Gastroesophageal sphincter (tissue), 4 donors: ENCODE measurements around the gene MEIOC. TPM values are rescaled to one million over a fixed set of nuclear protein-coding genes. Genes with fewer than 3 reads are reported as not detected.
"Not testable (repeated sequence)": the region's sequence is repeated elsewhere in the genome, so short reads cannot be mapped to it uniquely, and the experiment has no call there.

Experiments used
- ATAC-seq: fragments of 150-250 bp; one replicate; pipeline ENCODE4 v1.9.1; 2016; ENCODE audit warnings: mild to moderate bottlenecking, moderate library complexity
- H3K27ac ChIP-seq, 4 donors: fragments of 200-600 bp; sonication (generic) in 3 of 4; 1 replicate in 3 of 4; 2 replicates in 1 of 4; pipeline ENCODE4 v1.5.1; 2016 to 2019
- H3K27me3 ChIP-seq: fragments of 200-600 bp; sonication (generic); one replicate; pipeline ENCODE4 v1.5.1; 2019
- H3K36me3 ChIP-seq, 2 donors: fragments of 200-600 bp; sonication (generic); one replicate each; pipeline ENCODE4 v1.5.1; 2019; ENCODE audit warnings: control low read depth in 1 of 2
- H3K4me1 ChIP-seq, 3 donors: fragments of 200-600 bp; sonication (generic); 1 replicate in 2 of 3; 2 replicates in 1 of 3; pipeline ENCODE4 v1.5.1; 2016 to 2019; ENCODE audit warnings: control low read depth in 2 of 3
- H3K4me3 ChIP-seq, 2 donors: fragments of 200-600 bp; sonication (generic); one replicate each; pipeline ENCODE4 v1.5.1; 2019; ENCODE audit warnings: mild to moderate bottlenecking in 1 of 2, moderate library complexity in 1 of 2
- H3K9me3 ChIP-seq, 3 donors: fragments of 200-600 bp; sonication (generic); one replicate each; pipeline ENCODE4 v1.5.1; 2017 to 2019; ENCODE audit warnings: control low read depth in 2 of 3
- EP300 ChIP-seq: sonication (generic); formaldehyde crosslinking; IDR thresholded peaks from one replicate; pipeline ENCODE4 v1.6.1; 2017; ENCODE audit warnings: antibody characterized with exemption, mild to moderate bottlenecking
- POLR2A ChIP-seq, 2 donors: fragments of 450-650 bp; IDR thresholded peaks; one replicate each; pipeline ENCODE4 v1.6.1; 2017; ENCODE audit warnings: antibody characterized with exemption in 2 of 2, mild to moderate bottlenecking in 2 of 2, moderate library complexity in 1 of 2
- POLR2AphosphoS5 ChIP-seq: sonication (generic); formaldehyde crosslinking; IDR thresholded peaks from one replicate; pipeline ENCODE4 v1.6.1; 2017; ENCODE audit warnings: antibody characterized with exemption
- WGBS, 2 donors: methylation state at CpG; one replicate each; pipeline ENCODE4 v1.1.5; 2018; ENCODE audit warnings: low coverage in 1 of 2; 5-methylcytosine and 5-hydroxymethylcytosine counted together
- total RNA-seq, 4 donors: library from RNA; depleted of rRNA; stranded (reverse); fragments of >200 nt; gene quantifications; one replicate each; pipeline ENCODE4 v1.1.0, GENCODE V29; 2016
- TF ChIP-seq, protein P1 (sequence below), 4 experiments: fragments of 200-600 bp in 2 of 4; fragments of 450-650 bp in 2 of 4; sonication (generic) in 1 of 4; IDR thresholded peaks; one replicate each; pipeline ENCODE4 v1.5.1; 2017 to 2019; ENCODE audit warnings: antibody characterized with exemption in 4 of 4, mild to moderate bottlenecking in 2 of 4, moderate library complexity in 2 of 4

MEIOC gene
- total RNA-seq, 4 donors from 2014 or later: 0.12 to 0.47 TPM; not detected in 2

DNA sequence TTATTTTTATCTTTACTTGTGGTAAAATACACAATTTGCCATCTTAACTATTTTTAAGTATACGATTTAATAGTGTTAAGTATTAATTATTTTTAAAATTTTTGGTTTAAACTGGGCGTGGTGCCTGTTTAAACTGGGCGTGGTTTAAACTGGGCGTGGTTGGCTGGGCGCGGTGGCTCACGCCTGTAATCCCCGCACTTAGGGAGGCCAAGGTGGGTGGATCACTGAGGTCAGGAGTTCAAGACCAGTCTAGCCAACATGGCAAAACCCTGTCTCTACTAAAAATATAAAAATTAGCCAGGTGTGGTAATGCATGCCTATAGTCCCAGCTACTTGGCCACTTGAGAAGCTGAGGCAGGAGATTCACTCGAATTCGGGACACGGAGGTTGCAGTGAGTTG, 37.3 kb downstream of the MEIOC start:
- no peak for ATAC-seq
- Histone ChIP-seq H3K4me1 (peaks cover 0 to 14% (median 5%) of the 10 kb centered on the region in 3 donors), H3K4me3 (no peak overlapping the region), H3K9me3 (no peaks in the 10 kb centered on the region), H3K36me3 (no peaks in the 10 kb centered on the region), H3K27me3 (no peaks in the 10 kb centered on the region), H3K27ac (no peak overlapping the region)
- 72 to 84% methylated on average over 8 to 11 of the region's 11 CpGs for WGBS, 2 donors
- TF ChIP-seq EP300 (no peak), POLR2AphosphoS5 (no peak), POLR2A (IDR thresholded peaks at IDR 0.05) (no peak)
- TF ChIP-seq, protein P1, sequence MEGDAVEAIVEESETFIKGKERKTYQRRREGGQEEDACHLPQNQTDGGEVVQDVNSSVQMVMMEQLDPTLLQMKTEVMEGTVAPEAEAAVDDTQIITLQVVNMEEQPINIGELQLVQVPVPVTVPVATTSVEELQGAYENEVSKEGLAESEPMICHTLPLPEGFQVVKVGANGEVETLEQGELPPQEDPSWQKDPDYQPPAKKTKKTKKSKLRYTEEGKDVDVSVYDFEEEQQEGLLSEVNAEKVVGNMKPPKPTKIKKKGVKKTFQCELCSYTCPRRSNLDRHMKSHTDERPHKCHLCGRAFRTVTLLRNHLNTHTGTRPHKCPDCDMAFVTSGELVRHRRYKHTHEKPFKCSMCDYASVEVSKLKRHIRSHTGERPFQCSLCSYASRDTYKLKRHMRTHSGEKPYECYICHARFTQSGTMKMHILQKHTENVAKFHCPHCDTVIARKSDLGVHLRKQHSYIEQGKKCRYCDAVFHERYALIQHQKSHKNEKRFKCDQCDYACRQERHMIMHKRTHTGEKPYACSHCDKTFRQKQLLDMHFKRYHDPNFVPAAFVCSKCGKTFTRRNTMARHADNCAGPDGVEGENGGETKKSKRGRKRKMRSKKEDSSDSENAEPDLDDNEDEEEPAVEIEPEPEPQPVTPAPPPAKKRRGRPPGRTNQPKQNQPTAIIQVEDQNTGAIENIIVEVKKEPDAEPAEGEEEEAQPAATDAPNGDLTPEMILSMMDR (IDR thresholded peaks at IDR 0.05): no peak

DNA sequence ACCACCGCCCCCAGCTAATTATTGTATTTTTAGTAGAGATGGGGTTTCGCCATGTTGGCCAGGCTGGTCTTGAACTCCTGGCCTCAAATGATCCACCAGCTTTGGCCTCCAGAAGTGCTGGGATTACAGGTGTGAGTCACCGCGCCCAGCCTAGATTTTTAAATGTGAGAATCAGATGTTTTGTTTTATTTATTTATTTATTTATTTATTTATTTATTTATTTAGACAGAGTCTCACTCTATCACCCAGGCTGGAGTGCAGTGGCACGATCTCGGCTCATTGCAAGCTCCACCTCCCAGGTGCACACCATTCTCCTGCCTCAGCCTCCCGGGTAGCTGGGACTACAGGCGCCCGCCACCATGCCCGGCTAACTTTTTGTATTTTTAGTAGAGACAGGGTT, 44.0 kb downstream of the MEIOC start:
- not testable (repeated sequence) for ATAC-seq, H3K36me3 ChIP-seq, H3K4me3 ChIP-seq, H3K27me3 ChIP-seq, H3K4me1 ChIP-seq, H3K9me3 ChIP-seq, H3K27ac ChIP-seq
- WGBS, 2 donors: 68 to 80% methylated on average over 7 to 9 of the region's 10 CpGs

DNA sequence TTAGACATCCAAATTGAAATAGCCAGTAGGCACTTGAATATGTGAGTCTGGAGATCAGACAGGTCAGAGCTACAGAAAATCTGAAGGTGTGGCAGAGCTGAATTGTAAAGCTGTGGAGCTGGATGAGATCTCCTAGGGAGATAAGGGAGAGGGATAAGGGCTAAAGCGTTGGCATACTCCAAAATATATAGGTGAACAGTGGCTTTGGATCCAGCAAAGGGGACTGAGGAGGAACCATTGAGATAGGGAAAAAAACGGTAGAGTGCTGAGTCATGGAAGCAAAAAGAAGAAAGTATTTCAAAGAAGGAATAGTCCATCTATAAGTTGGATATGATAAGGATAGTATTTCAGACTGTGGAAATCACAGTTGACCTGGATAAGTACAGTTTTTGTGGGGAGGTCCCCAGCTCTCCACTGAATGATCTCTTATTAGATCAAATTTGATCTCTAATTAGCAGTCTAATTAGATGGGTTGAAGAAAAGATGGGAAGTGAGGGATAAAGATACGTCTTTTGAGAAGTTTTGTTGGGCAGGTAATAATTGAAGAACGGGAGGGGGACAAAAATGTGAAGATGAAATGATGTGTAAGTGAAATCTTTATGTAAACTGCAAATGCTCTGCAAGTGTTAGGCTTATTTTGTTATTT, 51.6 kb downstream of the MEIOC start:
- Histone ChIP-seq H3K4me1 (peaks cover 0 to 25% (median 7%) of the 10 kb centered on the region in 3 donors), H3K9me3 (no peaks in the 10 kb centered on the region), H3K36me3 (no peaks in the 10 kb centered on the region), H3K27me3 (no peaks in the 10 kb centered on the region), H3K27ac (peak overlapping the region; percentile 69 to 80 (median 79)), H3K4me3 (peak overlapping the region; percentile 76 to 99)
- no peak for ATAC-seq
- TF ChIP-seq, protein P1 (IDR thresholded peaks at IDR 0.05): no peak
- TF ChIP-seq POLR2A (IDR thresholded peaks at IDR 0.05) (no peak), POLR2AphosphoS5 (no peak), EP300 (no peak)
- 27 to 38% methylated on average over 4 of the region's 4 CpGs for WGBS, 2 donors

GRCh38 chr17:44708401-44709263, 52.4 kb downstream of the MEIOC start, which contains the start of gene DBF4B:
TSS of gene DBF4B (plus strand) at chr17:44708665. CDS start at chr17:44708821, 156 bp downstream.
- ATAC-seq: peak; percentile 84
- no peaks in the 10 kb centered on the region for H3K27me3 ChIP-seq
- H3K9me3 ChIP-seq: no peaks in the 10 kb centered on the region
- peaks cover 0 to 25% (median 7%) of the 10 kb centered on the region in 3 donors for H3K4me1 ChIP-seq
- H3K27ac ChIP-seq: peak within 1 kb of the TSS; percentile 69 to 80 (median 79)
- WGBS, 2 donors: 0 to 1% methylated on average over 34 to 52 of the region's 52 CpGs
- peaks cover 0 to under 1% of the 10 kb centered on the region in 2 donors for H3K36me3 ChIP-seq
- peak within 1 kb of the TSS; percentile 76 to 99 for H3K4me3 ChIP-seq
- TF ChIP-seq POLR2AphosphoS5 (peak; percentile 75), POLR2A (IDR thresholded peaks at IDR 0.05) (no peak)
- TF ChIP-seq, protein P1 (IDR thresholded peaks at IDR 0.05): peak in 1 of 4 experiments; percentile 15

GRCh38 chr17:44719444-44719843, 63.2 kb downstream of the MEIOC start:
- no peak overlapping the region for H3K4me3 ChIP-seq
- H3K36me3 ChIP-seq: peaks cover 0 to 45% of the 10 kb centered on the region in 2 donors
- no peaks in the 10 kb centered on the region for H3K4me1 ChIP-seq
- no peaks in the 10 kb centered on the region for H3K27me3 ChIP-seq
- H3K9me3 ChIP-seq: no peaks in the 10 kb centered on the region
- WGBS, 2 donors: 93 to 100% methylated on average over 1 of the region's 1 CpG
- no peak overlapping the region for H3K27ac ChIP-seq
- TF ChIP-seq EP300 (no peak), POLR2AphosphoS5 (no peak), POLR2A (IDR thresholded peaks at IDR 0.05) (no peak)
- TF ChIP-seq, protein P1 (IDR thresholded peaks at IDR 0.05): no peak
- ATAC-seq: no peak
